HCT116 (cell line): ENCODE results near the gene RPL15. TPM values are rescaled to one million over a fixed set of nuclear protein-coding genes. Genes with fewer than 3 reads are reported as not detected.

Source experiments
- ATAC-seq: fragments of 200-7000 bp; cut with Tn5 transposase; 2 replicates; pipeline ENCODE4 v1.9.1; 2020; ENCODE audit warnings: mild to moderate bottlenecking, moderate library complexity
- BruUV-seq: library from RNA; stranded (reverse); fragments of 400-500 nt; replicated peaks from 2 replicates; lab custom pipeline; 2021; lab: Mats Ljungman, UMichigan
- CTCF ChIA-PET: fragments of 300-600 bp; sonication (Branson Sonifier 250); formaldehyde crosslinking; loops from one replicate; lab custom pipeline; 2021; ENCODE audit warnings: antibody characterized with exemption; lab: Charles Lee
- POLR2A ChIA-PET: fragments of 300-600, 350-600 bp; sonication (Branson Sonifier 250); formaldehyde crosslinking; loops from one replicate; lab custom pipeline; 2021; ENCODE audit warnings: antibody characterized with exemption; lab: Charles Lee
- RAD21 ChIA-PET, 2 experiments: fragments of 300-600 bp; sonication (Branson Sonifier 250); formaldehyde crosslinking; loops; one replicate each; lab custom pipeline; 2023; ENCODE audit warnings: low total read pairs in 2 of 2; ENCODE audit not compliant: uncharacterized antibody in 2 of 2, unreplicated experiment in 2 of 2, low non-redundant PET in 1 of 2; lab: Charles Lee
- DNase-seq: peaks from one replicate; pipeline ENCODE4 v3.0.0-alpha.2; 2010; ENCODE audit warnings: low read depth, low spot score
- H2AFZ ChIP-seq: fragments of 200-600 bp; shearing (Covaris generic), sonication (generic); 2 replicates; pipeline ENCODE4 v1.6.1; 2017; ENCODE audit warnings: low read depth, mixed run types, mixed read lengths, antibody characterized with exemption, low read length; ENCODE audit not compliant: poor library complexity, severe bottlenecking
- H3K27ac ChIP-seq: 2 replicates; pipeline ENCODE4 v1.5.1; 2012; ENCODE audit warnings: low read depth, low read length
- H3K27me3 ChIP-seq: fragments of 200-600 bp; sonication (generic); 2 replicates; pipeline ENCODE4 v1.6.1; 2016; ENCODE audit warnings: mixed run types, low read length, mixed read lengths; ENCODE audit not compliant: insufficient read depth
- H3K36me3 ChIP-seq, 2 experiments: fragments of 200-500 bp in 1 of 2; fragments of 200-600 bp in 1 of 2; sonication (Bioruptor generic) in 1 of 2; sonication (generic) in 1 of 2; 2 replicates each; pipeline versions ENCODE4 v1.5.1 to v1.6.1; 2014 to 2016; ENCODE audit warnings: low read length in 2 of 2, inconsistent platforms in 1 of 2, mixed read lengths in 1 of 2, mixed run types in 1 of 2; ENCODE audit not compliant: insufficient read depth in 2 of 2, control insufficient read depth in 1 of 2
- H3K4me1 ChIP-seq, 2 experiments: fragments of 200-600 bp in 1 of 2; sonication (generic) in 1 of 2; 2 replicates each; pipeline versions ENCODE4 v1.5.1 to v1.6.1; 2012 to 2017; ENCODE audit warnings: low read length in 2 of 2, inconsistent platforms in 1 of 2, mild to moderate bottlenecking in 1 of 2, mixed read lengths in 1 of 2, mixed run types in 1 of 2, moderate library complexity in 1 of 2; ENCODE audit not compliant: insufficient read depth in 2 of 2, control insufficient read depth in 1 of 2
- H3K4me2 ChIP-seq: fragments of 200-600 bp; sonication (generic); 2 replicates; pipeline ENCODE4 v1.6.1; 2017; ENCODE audit warnings: mixed run types, low read length, mixed read lengths
- H3K4me3 ChIP-seq, 2 experiments: fragments of 200-600 bp in 1 of 2; sonication (generic) in 1 of 2; replicated peaks in 1 of 2; 2 replicates each; pipeline ENCODE4 v1.5.1; 2011 to 2016; ENCODE audit warnings: low read length in 2 of 2, control low read depth in 1 of 2, low read depth in 1 of 2, mild to moderate bottlenecking in 1 of 2, mixed read lengths in 1 of 2, mixed run types in 1 of 2
- H3K79me2 ChIP-seq: fragments of 200-600 bp; sonication (generic); 2 replicates; pipeline ENCODE4 v1.6.1; 2017; ENCODE audit warnings: mild to moderate bottlenecking, mixed run types, low read length, moderate library complexity, mixed read lengths; ENCODE audit not compliant: insufficient read depth
- H3K9ac ChIP-seq: fragments of 200-600 bp; sonication (generic); 2 replicates; pipeline ENCODE4 v1.6.1; 2016; ENCODE audit warnings: low read length, mixed read lengths
- H3K9me2 ChIP-seq: fragments of 200-600 bp; sonication (generic), shearing (Covaris generic); 2 replicates; pipeline ENCODE4 v1.6.1; 2017; ENCODE audit warnings: mixed run types, mild to moderate bottlenecking, moderate library complexity; ENCODE audit not compliant: insufficient read depth
- H3K9me3 ChIP-seq, 2 experiments: fragments of 200-500 bp in 1 of 2; fragments of 200-600 bp in 1 of 2; sonication (Bioruptor generic) in 1 of 2; sonication (generic) in 1 of 2; 2 replicates each; pipeline ENCODE4 v1.6.1; 2014 to 2017; ENCODE audit warnings: low read length in 2 of 2, mixed read lengths in 2 of 2, inconsistent platforms in 1 of 2, low read depth in 1 of 2, mild to moderate bottlenecking in 1 of 2, mixed run types in 1 of 2, moderate library complexity in 1 of 2; ENCODE audit not compliant: control insufficient read depth in 1 of 2, insufficient read depth in 1 of 2
- H4K20me1 ChIP-seq: fragments of 200-600 bp; sonication (generic), shearing (Covaris generic); 2 replicates; pipeline ENCODE4 v1.6.1; 2017; ENCODE audit warnings: mixed run types, mild to moderate bottlenecking, moderate library complexity; ENCODE audit not compliant: insufficient read depth
- CBX3 ChIP-seq: IDR thresholded peaks from 2 replicates; pipeline ENCODE4 v1.6.1; 2012; ENCODE audit warnings: low read depth
- EZH2 ChIP-seq: fragments of 200-600 bp; sonication (generic); IDR thresholded peaks from 2 replicates; pipeline ENCODE4 v1.6.1; 2017; ENCODE audit warnings: antibody characterized with exemption, mixed run types
- FOSL1 ChIP-seq: IDR thresholded peaks from 2 replicates; pipeline ENCODE4 v1.6.1; 2012; ENCODE audit warnings: low read depth
- JUND ChIP-seq: IDR thresholded peaks from 2 replicates; pipeline ENCODE4 v1.6.1; 2012
- POLR2A ChIP-seq: IDR thresholded peaks from 2 replicates; pipeline ENCODE4 v1.7.0; 2011; ENCODE audit warnings: borderline replicate concordance; ENCODE audit not compliant: insufficient read depth, insufficient read length; ENCODE audit errors: extremely low read depth
- POLR2AphosphoS5 ChIP-seq: IDR thresholded peaks from 2 replicates; pipeline ENCODE4 v1.6.1; 2011; ENCODE audit warnings: mild to moderate bottlenecking, low read depth, low read length, moderate library complexity
- RAD21 ChIP-seq: IDR thresholded peaks from 2 replicates; pipeline ENCODE4 v1.6.1; 2012; ENCODE audit warnings: low read depth, mild to moderate bottlenecking
- SIN3A ChIP-seq: IDR thresholded peaks from 2 replicates; pipeline ENCODE4 v1.6.1; 2012; ENCODE audit warnings: low read depth
- YY1 ChIP-seq: IDR thresholded peaks from 2 replicates; pipeline ENCODE4 v1.6.1; 2011; ENCODE audit warnings: low read length, low read depth, moderate library complexity, mild to moderate bottlenecking; ENCODE audit not compliant: insufficient replicate concordance; ENCODE audit errors: extremely low read depth
- ZFX ChIP-seq: fragments of 450-650 bp; IDR thresholded peaks from 2 replicates; pipeline ENCODE4 v1.6.1; 2017
- ZNF274 ChIP-seq: fragments of 200-500 bp; sonication (Bioruptor generic); IDR thresholded peaks from 2 replicates; pipeline ENCODE4 v1.6.1; 2014; ENCODE audit warnings: mild to moderate bottlenecking, low read depth, low read length, inconsistent platforms
- intact Hi-C: fragments of 100-400 bp; cut with micrococcal nuclease; formaldehyde crosslinking; loops from 2 replicates; pipeline ENCODE4 v1.10.0; 2022
- total RNA-seq: library from RNA; stranded (reverse); gene quantifications from one replicate; pipeline ENCODE4 v1.2.1, GENCODE V29; 2021; ENCODE audit not compliant: unreplicated experiment
- TF ChIP-seq, protein P1 (sequence below): IDR thresholded peaks from 2 replicates; pipeline ENCODE4 v1.6.1; 2011; ENCODE audit warnings: mild to moderate bottlenecking, low read length, moderate library complexity; ENCODE audit not compliant: insufficient replicate concordance; ENCODE audit errors: extremely low read depth
- TF ChIP-seq, protein P2 (sequence below): IDR thresholded peaks from 2 replicates; pipeline ENCODE4 v1.6.1; 2012; ENCODE audit warnings: low read depth
- TF ChIP-seq, protein P3 (sequence below), 3 experiments: fragments of 200-600 bp in 1 of 3; sonication (generic) in 1 of 3; IDR thresholded peaks in 2 of 3; conservative IDR thresholded peaks in 1 of 3; 2 replicates each; pipeline ENCODE4 v1.5.1; 2012 to 2017; ENCODE audit warnings: low read depth in 2 of 3, low read length in 2 of 3, antibody characterized with exemption in 1 of 3, borderline replicate concordance in 1 of 3, control low read depth in 1 of 3, mild to moderate bottlenecking in 1 of 3, mixed read lengths in 1 of 3, mixed run types in 1 of 3, moderate library complexity in 1 of 3; ENCODE audit not compliant: insufficient read depth in 1 of 3
- TF ChIP-seq, protein P4 (sequence below): IDR thresholded peaks from 2 replicates; pipeline ENCODE4 v1.6.1; 2012

The RPL15 gene
- total RNA-seq, 1 experiment from 2014 or later = 2,177 TPM

DNA sequence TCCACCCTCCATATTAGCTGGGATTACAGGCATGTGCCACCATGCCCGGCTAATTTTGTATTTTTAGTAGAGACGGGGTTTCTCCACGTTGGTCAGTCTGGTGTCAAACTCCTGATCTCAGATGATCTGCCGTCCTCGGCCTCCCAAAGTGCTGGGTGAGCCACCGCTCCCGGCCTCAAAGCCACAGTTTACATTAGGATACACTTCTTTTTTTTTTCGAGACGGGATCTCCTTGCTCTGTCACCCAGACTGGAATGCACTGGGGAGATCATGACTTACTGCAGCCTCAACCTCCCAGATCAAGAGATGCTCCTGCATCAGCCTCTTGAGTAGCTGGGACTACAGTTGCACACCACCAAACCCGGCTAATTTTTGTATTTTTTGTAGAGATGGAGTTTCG, 25.6 kb downstream of the RPL15 start:
- Histone ChIP-seq H3K9me2 (no peaks in the 10 kb centered on the region), H2AFZ (no peak overlapping the region), H3K27ac (no peak overlapping the region), H3K9ac (no peak overlapping the region), H3K27me3 (no peaks in the 10 kb centered on the region), H3K4me1 (peaks cover 18 to 24% of the 10 kb centered on the region in 2 experiments), H3K36me3 (no peaks in the 10 kb centered on the region), H3K4me3 (no peak overlapping the region), H3K4me2 (no peak overlapping the region), H3K9me3 (no peaks in the 10 kb centered on the region), H4K20me1 (no peaks in the 10 kb centered on the region), H3K79me2 (peaks cover 14% of the 10 kb centered on the region)
- no TSS peak for BruUV-seq
- ChIA-PET RAD21 (no interaction called here), CTCF (no interaction called here), POLR2A (no interaction called here)
- TF ChIP-seq, protein P1, sequence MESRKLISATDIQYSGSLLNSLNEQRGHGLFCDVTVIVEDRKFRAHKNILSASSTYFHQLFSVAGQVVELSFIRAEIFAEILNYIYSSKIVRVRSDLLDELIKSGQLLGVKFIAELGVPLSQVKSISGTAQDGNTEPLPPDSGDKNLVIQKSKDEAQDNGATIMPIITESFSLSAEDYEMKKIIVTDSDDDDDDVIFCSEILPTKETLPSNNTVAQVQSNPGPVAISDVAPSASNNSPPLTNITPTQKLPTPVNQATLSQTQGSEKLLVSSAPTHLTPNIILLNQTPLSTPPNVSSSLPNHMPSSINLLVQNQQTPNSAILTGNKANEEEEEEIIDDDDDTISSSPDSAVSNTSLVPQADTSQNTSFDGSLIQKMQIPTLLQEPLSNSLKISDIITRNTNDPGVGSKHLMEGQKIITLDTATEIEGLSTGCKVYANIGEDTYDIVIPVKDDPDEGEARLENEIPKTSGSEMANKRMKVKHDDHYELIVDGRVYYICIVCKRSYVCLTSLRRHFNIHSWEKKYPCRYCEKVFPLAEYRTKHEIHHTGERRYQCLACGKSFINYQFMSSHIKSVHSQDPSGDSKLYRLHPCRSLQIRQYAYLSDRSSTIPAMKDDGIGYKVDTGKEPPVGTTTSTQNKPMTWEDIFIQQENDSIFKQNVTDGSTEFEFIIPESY = no peak
- TF ChIP-seq ZFX = no peak
- TF ChIP-seq YY1 = no peak
- TF ChIP-seq CBX3 = no peak
- TF ChIP-seq, protein P2, sequence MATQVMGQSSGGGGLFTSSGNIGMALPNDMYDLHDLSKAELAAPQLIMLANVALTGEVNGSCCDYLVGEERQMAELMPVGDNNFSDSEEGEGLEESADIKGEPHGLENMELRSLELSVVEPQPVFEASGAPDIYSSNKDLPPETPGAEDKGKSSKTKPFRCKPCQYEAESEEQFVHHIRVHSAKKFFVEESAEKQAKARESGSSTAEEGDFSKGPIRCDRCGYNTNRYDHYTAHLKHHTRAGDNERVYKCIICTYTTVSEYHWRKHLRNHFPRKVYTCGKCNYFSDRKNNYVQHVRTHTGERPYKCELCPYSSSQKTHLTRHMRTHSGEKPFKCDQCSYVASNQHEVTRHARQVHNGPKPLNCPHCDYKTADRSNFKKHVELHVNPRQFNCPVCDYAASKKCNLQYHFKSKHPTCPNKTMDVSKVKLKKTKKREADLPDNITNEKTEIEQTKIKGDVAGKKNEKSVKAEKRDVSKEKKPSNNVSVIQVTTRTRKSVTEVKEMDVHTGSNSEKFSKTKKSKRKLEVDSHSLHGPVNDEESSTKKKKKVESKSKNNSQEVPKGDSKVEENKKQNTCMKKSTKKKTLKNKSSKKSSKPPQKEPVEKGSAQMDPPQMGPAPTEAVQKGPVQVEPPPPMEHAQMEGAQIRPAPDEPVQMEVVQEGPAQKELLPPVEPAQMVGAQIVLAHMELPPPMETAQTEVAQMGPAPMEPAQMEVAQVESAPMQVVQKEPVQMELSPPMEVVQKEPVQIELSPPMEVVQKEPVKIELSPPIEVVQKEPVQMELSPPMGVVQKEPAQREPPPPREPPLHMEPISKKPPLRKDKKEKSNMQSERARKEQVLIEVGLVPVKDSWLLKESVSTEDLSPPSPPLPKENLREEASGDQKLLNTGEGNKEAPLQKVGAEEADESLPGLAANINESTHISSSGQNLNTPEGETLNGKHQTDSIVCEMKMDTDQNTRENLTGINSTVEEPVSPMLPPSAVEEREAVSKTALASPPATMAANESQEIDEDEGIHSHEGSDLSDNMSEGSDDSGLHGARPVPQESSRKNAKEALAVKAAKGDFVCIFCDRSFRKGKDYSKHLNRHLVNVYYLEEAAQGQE = no peak
- TF ChIP-seq POLR2AphosphoS5 = no peak
- TF ChIP-seq JUND = no peak
- TF ChIP-seq FOSL1 = no peak
- TF ChIP-seq RAD21 = no peak
- TF ChIP-seq, protein P3, sequence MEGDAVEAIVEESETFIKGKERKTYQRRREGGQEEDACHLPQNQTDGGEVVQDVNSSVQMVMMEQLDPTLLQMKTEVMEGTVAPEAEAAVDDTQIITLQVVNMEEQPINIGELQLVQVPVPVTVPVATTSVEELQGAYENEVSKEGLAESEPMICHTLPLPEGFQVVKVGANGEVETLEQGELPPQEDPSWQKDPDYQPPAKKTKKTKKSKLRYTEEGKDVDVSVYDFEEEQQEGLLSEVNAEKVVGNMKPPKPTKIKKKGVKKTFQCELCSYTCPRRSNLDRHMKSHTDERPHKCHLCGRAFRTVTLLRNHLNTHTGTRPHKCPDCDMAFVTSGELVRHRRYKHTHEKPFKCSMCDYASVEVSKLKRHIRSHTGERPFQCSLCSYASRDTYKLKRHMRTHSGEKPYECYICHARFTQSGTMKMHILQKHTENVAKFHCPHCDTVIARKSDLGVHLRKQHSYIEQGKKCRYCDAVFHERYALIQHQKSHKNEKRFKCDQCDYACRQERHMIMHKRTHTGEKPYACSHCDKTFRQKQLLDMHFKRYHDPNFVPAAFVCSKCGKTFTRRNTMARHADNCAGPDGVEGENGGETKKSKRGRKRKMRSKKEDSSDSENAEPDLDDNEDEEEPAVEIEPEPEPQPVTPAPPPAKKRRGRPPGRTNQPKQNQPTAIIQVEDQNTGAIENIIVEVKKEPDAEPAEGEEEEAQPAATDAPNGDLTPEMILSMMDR (IDR thresholded peaks at IDR 0.05 in 2 of 3, conservative IDR thresholded peaks at IDR 0.05 in 1 of 3; ENCODE audit: borderline replicate concordance in 1 of 3, insufficient read depth in 1 of 3, low read depth in 2 of 3, low read length in 2 of 3) = no peak
- no peak for TF ChIP-seq POLR2A
- TF ChIP-seq EZH2 = no peak
- TF ChIP-seq, protein P4, sequence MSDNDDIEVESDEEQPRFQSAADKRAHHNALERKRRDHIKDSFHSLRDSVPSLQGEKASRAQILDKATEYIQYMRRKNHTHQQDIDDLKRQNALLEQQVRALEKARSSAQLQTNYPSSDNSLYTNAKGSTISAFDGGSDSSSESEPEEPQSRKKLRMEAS = no peak
- no peak for TF ChIP-seq SIN3A
- no peak for TF ChIP-seq ZNF274
- intact Hi-C loops = no loop called here
- ATAC-seq (no peak), DNase-seq (no peak)
